Measurements from ENCODE around the gene SYNE2.

DNA sequence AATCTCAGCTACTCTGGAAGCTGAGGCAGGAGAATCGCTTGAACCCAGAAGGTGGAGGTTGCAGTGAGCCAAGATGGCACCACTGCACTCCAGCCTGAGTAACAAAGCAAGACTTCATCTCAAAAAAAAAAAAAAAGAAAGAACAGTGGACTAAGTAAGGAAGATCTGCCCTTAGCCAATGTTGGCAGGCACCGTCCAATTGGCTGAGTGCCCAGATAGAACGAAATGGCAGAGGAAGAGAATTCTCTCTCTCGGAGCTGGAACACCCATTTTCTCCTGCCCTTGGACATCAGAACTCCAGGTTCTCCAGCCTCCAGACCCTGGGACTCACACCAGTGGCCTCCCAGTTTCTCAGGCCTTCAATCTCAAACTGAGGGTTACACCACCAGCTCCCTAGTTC, 391.5 kb downstream of the SYNE2 start:
- TF ChIP-seq, protein P1, sequence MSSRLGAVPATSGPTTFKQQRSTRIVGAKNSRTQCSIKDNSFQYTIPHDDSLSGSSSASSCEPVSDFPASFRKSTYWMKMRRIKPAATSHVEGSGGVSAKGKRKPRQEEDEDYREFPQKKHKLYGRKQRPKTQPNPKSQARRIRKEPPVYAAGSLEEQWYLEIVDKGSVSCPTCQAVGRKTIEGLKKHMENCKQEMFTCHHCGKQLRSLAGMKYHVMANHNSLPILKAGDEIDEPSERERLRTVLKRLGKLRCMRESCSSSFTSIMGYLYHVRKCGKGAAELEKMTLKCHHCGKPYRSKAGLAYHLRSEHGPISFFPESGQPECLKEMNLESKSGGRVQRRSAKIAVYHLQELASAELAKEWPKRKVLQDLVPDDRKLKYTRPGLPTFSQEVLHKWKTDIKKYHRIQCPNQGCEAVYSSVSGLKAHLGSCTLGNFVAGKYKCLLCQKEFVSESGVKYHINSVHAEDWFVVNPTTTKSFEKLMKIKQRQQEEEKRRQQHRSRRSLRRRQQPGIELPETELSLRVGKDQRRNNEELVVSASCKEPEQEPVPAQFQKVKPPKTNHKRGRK (CRISPR knock-in tag; IDR thresholded peaks at IDR 0.05; ENCODE audit: borderline replicate concordance), result no peak
- TF ChIP-seq, protein P2, sequence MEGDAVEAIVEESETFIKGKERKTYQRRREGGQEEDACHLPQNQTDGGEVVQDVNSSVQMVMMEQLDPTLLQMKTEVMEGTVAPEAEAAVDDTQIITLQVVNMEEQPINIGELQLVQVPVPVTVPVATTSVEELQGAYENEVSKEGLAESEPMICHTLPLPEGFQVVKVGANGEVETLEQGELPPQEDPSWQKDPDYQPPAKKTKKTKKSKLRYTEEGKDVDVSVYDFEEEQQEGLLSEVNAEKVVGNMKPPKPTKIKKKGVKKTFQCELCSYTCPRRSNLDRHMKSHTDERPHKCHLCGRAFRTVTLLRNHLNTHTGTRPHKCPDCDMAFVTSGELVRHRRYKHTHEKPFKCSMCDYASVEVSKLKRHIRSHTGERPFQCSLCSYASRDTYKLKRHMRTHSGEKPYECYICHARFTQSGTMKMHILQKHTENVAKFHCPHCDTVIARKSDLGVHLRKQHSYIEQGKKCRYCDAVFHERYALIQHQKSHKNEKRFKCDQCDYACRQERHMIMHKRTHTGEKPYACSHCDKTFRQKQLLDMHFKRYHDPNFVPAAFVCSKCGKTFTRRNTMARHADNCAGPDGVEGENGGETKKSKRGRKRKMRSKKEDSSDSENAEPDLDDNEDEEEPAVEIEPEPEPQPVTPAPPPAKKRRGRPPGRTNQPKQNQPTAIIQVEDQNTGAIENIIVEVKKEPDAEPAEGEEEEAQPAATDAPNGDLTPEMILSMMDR (IDR thresholded peaks at IDR 0.05), result no peak
